MG63 (cell line): ENCODE data around the gene EDARADD. TPM values are rescaled to one million over a fixed set of nuclear protein-coding genes. Genes with fewer than 3 reads are reported as not detected.

Source experiments
- DNase-seq: peaks from one replicate; pipeline ENCODE4 v3.0.0-alpha.2; 2020
- H3K27me3 ChIP-seq: fragments of 250-450 bp; sonication (Bioruptor Pico); 2 replicates; pipeline ENCODE4 v1.5.1; 2020; ENCODE audit warnings: mild to moderate bottlenecking, moderate library complexity
- H3K36me3 ChIP-seq: fragments of 250-450 bp; sonication (Bioruptor Pico); 2 replicates; pipeline ENCODE4 v1.5.1; 2020; ENCODE audit warnings: mild to moderate bottlenecking, moderate library complexity
- H3K4me3 ChIP-seq: fragments of 250-450 bp; sonication (Bioruptor Pico); 2 replicates; pipeline ENCODE4 v1.5.1; 2020; ENCODE audit warnings: mild to moderate bottlenecking, moderate library complexity
- H3K9me3 ChIP-seq: fragments of 250-450 bp; sonication (Bioruptor Pico); 2 replicates; pipeline ENCODE4 v1.5.1; 2020; ENCODE audit warnings: mild to moderate bottlenecking, moderate library complexity
- total RNA-seq: library from RNA; depleted of rRNA; stranded (reverse); fragments of >200 nt; shearing (Covaris generic); gene quantifications from 2 replicates; pipeline ENCODE4 v1.2.3, GENCODE V29; 2014; ENCODE audit warnings: low replicate concordance

EDARADD gene
- total RNA-seq, 1 experiment from 2014 or later, result not detected

DNA sequence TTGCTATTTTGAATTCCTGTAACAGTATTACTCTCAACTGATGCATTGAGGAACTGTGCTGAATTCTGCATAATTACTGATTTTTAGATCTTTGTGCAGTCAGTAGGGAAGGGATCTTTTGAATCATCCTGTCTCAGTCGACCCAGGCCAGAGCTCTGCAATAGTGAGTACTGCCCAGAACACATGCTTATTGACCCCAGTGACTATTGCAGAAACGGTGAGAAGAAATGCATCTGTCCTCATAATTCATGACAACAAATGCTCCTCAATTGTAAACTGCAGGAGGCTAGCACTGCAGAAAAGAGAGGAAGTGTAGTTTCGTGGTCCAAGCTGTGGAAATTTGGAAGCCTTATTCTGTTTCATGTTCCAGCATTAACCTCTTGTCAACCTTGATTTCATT lies 19.6 kb downstream of the EDARADD start:
- Histone ChIP-seq H3K27me3 (no peaks in the 10 kb centered on the region; the same call in 1 of the 2 replicates), H3K36me3 (no peaks in the 10 kb centered on the region), H3K9me3 (no peaks in the 10 kb centered on the region), H3K4me3 (no peak overlapping the region)
- DNase-seq, result no peak

DNA sequence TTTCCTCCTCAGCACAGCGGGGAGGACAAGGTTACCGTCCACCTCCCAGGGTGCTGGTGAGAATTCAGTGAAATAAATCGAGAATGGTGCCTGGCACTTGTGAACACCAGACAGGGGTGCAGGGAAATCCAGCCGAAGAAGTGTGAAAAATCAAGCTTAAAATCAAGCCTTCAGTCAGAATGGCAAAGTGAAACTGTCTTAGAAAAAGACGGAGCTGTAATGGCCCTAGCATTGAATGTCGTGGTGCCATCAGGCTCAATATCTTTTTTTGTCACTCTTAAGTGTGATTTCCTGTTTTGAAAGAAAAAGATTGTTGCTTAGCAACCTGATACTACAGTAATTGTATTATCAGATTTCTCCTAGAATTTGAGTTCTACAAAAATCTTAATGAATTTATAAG lies 22.1 kb downstream of the EDARADD start:
- no peaks in the 10 kb centered on the region for H3K36me3 ChIP-seq
- no peaks in the 10 kb centered on the region; the same call in 1 of the 2 replicates for H3K27me3 ChIP-seq
- no peak for DNase-seq
- H3K9me3 ChIP-seq, result no peaks in the 10 kb centered on the region
- H3K4me3 ChIP-seq, result no peak overlapping the region

DNA sequence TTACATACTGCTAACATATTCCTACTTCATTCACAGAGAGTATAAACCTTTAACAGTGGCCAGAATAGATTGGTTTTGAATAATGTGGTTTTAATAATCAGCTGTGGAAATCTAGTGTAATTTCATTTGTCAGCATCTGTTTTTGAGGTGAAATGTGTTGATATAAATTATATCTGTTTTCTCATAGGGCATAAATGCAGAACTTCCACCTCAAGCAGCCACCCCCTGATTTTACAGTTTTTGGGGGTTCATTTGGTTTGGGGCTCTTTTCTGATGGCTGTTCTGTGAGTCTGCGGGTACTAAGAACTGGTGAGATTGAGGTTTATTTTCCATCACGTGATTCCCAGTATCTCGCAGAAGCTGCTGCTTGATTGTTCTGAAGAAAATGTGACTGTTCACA lies 23.2 kb downstream of the EDARADD start:
- H3K9me3 ChIP-seq, result no peaks in the 10 kb centered on the region
- DNase-seq, result no peak
- H3K27me3 ChIP-seq, result no peaks in the 10 kb centered on the region; the same call in 1 of the 2 replicates
- no peaks in the 10 kb centered on the region for H3K36me3 ChIP-seq
- H3K4me3 ChIP-seq, result no peak overlapping the region

DNA sequence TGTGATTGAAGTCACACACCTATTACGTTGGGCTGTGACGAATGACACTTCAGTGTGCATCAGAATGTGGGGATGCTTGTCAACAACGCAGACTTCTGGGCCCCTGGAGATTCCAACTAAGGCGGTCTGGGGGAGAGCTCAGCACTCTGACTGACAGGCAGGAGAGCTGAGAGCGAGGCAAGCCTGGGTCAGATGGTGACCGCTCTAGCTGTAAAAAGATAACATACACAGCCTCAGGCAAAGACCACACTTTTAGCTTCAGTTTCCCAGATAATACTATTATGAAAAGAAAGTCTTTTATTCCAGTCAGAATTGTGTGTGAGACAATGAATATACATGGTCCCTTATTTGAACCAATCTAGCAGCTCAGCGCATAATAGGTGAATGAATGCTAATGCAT lies 25.4 kb downstream of the EDARADD start:
- Histone ChIP-seq H3K36me3 (no peaks in the 10 kb centered on the region), H3K4me3 (no peak overlapping the region), H3K27me3 (no peaks in the 10 kb centered on the region), H3K9me3 (no peaks in the 10 kb centered on the region)
- no peak for DNase-seq

- H3K27me3 ChIP-seq, result no peaks in the 10 kb centered on the region
- no peaks in the 10 kb centered on the region for H3K36me3 ChIP-seq
- H3K4me3 ChIP-seq, result no peak overlapping the region
- H3K9me3 ChIP-seq, result no peaks in the 10 kb centered on the region
- peak; percentile 59 for DNase-seq
Observed at GRCh38 chr1:236421022-236421421, 26.9 kb downstream of the EDARADD start.

GRCh38 chr1:236421850-236422516 lies 27.9 kb downstream of the EDARADD start:
- no peaks in the 10 kb centered on the region for H3K27me3 ChIP-seq
- no peak overlapping the region for H3K4me3 ChIP-seq
- no peaks in the 10 kb centered on the region for H3K36me3 ChIP-seq
- no peaks in the 10 kb centered on the region for H3K9me3 ChIP-seq
- DNase-seq, result no peak

DNA sequence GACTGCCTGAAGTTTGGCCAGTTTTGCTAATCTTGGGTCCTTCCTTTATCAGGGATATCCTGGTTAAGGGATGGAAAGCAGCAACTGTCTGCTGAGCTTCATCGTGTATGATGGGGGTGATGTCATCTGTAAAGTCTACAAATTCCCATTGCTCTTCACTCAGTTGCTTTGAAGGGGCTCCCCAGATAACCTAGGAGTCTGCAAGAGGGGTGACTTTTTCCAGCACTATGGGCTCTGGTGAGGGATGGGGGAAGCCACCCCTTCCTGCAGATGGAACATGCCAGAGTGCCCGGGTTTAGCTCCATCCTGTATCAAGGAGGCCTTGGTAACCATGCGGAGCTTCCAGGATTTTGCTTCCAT lies 28.4 kb downstream of the EDARADD start:
- H3K4me3 ChIP-seq, result no peak overlapping the region
- DNase-seq, result no peak
- H3K9me3 ChIP-seq, result no peaks in the 10 kb centered on the region
- no peaks in the 10 kb centered on the region for H3K36me3 ChIP-seq
- H3K27me3 ChIP-seq, result no peaks in the 10 kb centered on the region

GRCh38 chr1:236425031-236425663 lies 31.1 kb downstream of the EDARADD start:
- no peaks in the 10 kb centered on the region for H3K36me3 ChIP-seq
- no peaks in the 10 kb centered on the region for H3K9me3 ChIP-seq
- no peak for DNase-seq
- no peak overlapping the region for H3K4me3 ChIP-seq
- no peaks in the 10 kb centered on the region for H3K27me3 ChIP-seq

DNA sequence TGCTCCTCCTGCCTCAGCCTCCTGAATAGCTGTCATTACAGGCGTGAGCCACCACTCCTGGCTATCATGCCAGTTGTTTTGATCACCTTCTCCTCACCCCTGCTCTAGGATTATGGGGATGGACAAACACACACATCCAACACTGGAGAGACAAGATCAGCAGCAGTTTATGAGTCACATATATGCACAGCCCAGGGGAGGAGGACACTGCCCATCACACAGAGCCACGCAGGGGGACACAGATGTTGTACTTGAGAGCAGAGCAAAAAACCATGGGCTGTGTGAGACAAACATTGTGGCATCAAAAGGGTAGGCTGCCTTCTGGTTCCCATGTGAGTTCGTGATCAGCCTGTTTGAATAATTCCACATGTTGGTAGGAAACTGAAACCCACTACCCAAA lies 32.1 kb downstream of the EDARADD start:
- H3K27me3 ChIP-seq, result no peaks in the 10 kb centered on the region
- no peaks in the 10 kb centered on the region for H3K9me3 ChIP-seq
- no peaks in the 10 kb centered on the region for H3K36me3 ChIP-seq
- no peak overlapping the region for H3K4me3 ChIP-seq
- no peak for DNase-seq

GRCh38 chr1:236429715-236430274 lies 35.7 kb downstream of the EDARADD start:
- no peaks in the 10 kb centered on the region for H3K9me3 ChIP-seq
- no peak for DNase-seq
- H3K27me3 ChIP-seq, result no peaks in the 10 kb centered on the region
- H3K4me3 ChIP-seq, result no peak overlapping the region
- no peaks in the 10 kb centered on the region for H3K36me3 ChIP-seq

DNA sequence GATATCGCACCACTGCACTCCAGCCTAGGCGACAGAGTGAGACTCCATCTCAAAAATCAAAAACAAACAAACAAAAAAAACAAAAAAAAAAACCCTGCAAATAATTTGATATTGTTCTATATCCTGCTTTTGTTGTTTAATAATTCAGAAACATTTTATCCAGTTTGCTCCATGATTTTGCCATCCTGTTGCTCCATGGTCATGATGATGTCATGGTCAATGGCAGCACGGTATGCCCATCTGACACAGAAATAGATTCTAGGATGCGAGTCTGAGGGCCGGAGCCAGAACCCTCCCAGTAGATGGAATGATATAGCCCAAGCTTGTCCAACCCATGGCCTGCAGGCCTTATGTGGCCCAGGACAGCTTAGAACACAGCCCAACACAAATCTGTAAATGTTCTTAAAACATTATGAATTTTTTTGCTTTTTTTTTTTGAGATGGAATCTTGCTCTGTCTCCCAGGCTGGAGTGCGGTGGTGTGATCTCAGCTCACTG lies 39.8 kb downstream of the EDARADD start:
- H3K36me3 ChIP-seq, result no peaks in the 10 kb centered on the region
- H3K27me3 ChIP-seq, result no peaks in the 10 kb centered on the region
- no peaks in the 10 kb centered on the region for H3K9me3 ChIP-seq
- DNase-seq, result no peak
- no peak overlapping the region for H3K4me3 ChIP-seq

DNA sequence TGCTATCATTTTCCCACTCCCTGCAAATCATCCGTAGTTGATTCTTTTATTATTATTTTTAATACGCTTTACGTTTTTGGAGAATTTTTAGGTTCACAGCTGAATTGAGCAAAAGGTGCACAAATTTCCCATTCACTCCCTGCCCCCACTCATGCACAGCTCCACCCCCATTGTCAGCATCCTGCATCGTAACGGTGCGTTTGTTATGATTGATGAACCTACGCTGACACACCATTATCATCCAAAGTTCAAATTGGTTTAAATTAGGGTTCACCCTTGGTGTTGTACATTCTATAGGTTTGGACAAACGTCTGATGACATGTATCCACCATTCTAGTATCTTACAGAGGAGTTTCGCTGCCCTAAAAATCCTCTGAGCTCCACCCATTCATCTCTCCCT lies 44.5 kb downstream of the EDARADD start:
- DNase-seq, result no peak
- H3K9me3 ChIP-seq, result no peaks in the 10 kb centered on the region
- H3K27me3 ChIP-seq, result no peaks in the 10 kb centered on the region
- no peaks in the 10 kb centered on the region for H3K36me3 ChIP-seq
- H3K4me3 ChIP-seq, result no peak overlapping the region

GRCh38 chr1:236440373-236440772 lies 46.3 kb downstream of the EDARADD start:
- Histone ChIP-seq H3K4me3 (no peak overlapping the region), H3K9me3 (no peaks in the 10 kb centered on the region), H3K27me3 (no peaks in the 10 kb centered on the region), H3K36me3 (no peaks in the 10 kb centered on the region)
- no peak for DNase-seq

GRCh38 chr1:236450779-236451178 lies 56.7 kb downstream of the EDARADD start:
- Histone ChIP-seq H3K9me3 (no peaks in the 10 kb centered on the region), H3K36me3 (no peaks in the 10 kb centered on the region), H3K4me3 (no peak overlapping the region), H3K27me3 (no peaks in the 10 kb centered on the region)
- DNase-seq, result no peak

DNA sequence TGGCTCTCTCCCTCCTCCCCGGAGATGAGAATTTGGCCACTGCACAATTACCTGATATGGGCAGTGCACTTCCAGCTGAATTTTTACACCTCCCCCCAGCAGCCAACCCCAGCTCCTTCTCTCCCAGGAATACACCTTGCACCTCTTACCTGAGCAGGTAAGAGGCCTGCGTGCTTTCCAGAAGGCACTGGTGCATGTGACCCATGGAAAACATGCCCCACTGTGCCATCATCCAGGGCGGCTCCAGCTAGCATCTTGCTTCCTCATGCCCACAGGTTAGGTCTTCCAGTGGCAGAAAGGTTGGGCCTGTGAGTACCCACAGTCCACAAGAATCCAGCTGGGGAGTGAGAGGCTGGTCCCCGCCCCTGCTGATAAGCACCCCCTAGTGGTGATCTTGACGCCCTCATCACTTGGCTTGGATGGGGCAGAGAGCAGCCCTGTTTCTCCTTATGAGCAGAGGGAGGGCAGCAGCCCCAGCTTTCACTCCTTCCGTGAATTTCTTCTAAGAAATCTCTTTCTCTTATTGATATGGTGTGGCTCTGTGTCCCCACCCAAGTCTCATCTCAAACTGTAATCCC lies 57.8 kb downstream of the EDARADD start:
- Histone ChIP-seq H3K36me3 (no peaks in the 10 kb centered on the region), H3K4me3 (no peak overlapping the region), H3K9me3 (no peaks in the 10 kb centered on the region), H3K27me3 (no peaks in the 10 kb centered on the region)
- DNase-seq, result peak; percentile 17

DNA sequence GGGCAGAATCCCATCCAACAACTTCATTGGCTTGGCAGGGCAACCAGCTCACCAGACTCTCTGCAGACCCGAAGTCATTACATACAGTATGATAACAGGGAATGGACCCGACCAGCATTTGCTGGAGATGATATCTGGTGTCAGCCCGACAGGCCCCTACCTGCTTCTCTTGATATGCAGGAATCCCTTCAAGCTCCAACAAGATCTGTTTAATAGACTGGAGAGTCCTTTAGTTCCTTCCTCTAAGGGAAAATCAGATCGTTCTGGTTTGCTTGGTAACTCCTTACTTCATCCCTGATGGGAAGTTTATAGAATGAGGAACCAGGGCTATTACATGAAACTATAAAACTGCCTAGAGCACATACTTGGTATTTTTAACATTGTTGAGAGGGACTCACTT lies 61.2 kb downstream of the EDARADD start:
- DNase-seq, result no peak
- Histone ChIP-seq H3K9me3 (no peaks in the 10 kb centered on the region), H3K36me3 (no peaks in the 10 kb centered on the region), H3K27me3 (no peaks in the 10 kb centered on the region), H3K4me3 (no peak overlapping the region)

- Histone ChIP-seq H3K4me3 (no peak overlapping the region), H3K9me3 (no peaks in the 10 kb centered on the region), H3K36me3 (no peaks in the 10 kb centered on the region), H3K27me3 (no peaks in the 10 kb centered on the region)
- DNase-seq, result no peak
Observed at GRCh38 chr1:236457775-236458174, 63.7 kb downstream of the EDARADD start.

DNA sequence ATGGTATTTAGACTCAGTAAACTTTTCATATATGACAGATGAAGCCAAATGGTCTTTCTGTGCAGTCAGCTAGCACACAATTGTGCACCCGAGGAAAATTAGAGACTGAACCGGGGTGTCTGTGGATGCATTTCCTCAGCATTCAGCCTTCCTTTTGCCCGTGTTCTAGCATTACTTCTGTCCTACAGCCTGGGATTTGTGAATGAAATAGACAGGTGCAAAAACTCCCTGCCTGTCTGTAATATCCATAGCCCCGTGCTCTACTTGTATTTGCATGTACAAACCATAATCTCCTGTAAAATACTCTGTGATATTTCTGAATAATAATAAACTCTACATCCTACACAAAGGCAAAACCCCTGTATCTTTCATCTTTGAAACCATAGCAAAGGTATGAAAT lies 64.9 kb downstream of the EDARADD start:
- Histone ChIP-seq H3K36me3 (no peaks in the 10 kb centered on the region), H3K27me3 (no peaks in the 10 kb centered on the region), H3K4me3 (no peak overlapping the region), H3K9me3 (no peaks in the 10 kb centered on the region)
- no peak for DNase-seq
